Measurements from ENCODE around the gene DTX3.
"Not testable (repeated sequence)": the region's sequence is repeated elsewhere in the genome, so short reads cannot be mapped to it uniquely, and the experiment has no call there.

Gene DTX3

GRCh38 chr12:57618431-57618830 is 13.8 kb downstream of the DTX3 start:
- not testable (repeated sequence) for DNase-seq (ENCODE audit: low spot score in 2 of 2); ATAC-seq; H3K9me3 Mint-ChIP-seq; H3K27ac Mint-ChIP-seq; H3K36me3 Mint-ChIP-seq; H3K4me3 Mint-ChIP-seq
- peaks cover 34% of the 10 kb centered on the region for H3K4me1 Mint-ChIP-seq

DNA sequence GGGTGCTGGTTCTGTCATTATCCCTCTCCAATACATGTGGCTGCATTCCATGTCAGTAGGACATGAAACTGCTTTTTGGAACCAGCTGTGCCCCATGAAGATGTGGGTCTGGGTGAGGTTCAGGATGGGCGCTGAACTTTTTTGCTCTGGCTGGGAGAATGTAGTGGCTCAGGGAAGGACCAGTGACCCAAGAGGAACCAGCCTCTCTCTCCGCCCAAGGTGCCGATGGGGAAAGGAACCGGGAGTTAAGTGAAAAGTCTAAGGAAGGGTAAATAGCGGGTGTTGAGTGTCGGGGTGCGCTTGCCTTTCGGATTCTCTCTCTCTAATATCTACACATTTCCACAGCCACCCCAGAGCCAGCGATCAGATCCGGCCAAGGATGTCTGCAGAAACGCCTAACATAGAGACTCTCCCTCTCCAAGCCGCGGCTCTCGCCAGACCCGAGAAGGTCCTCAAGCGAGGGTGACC is 14.4 kb downstream of the DTX3 start:
- ATAC-seq (no peak), DNase-seq (ENCODE audit: low spot score in 2 of 2) (no peak)
- no peaks in the 10 kb centered on the region for H3K9me3 Mint-ChIP-seq
- no peak overlapping the region for H3K27ac Mint-ChIP-seq
- peak overlapping the region; percentile 47 for H3K4me3 Mint-ChIP-seq
- H3K4me1 Mint-ChIP-seq: peaks cover 34% of the 10 kb centered on the region
- H3K36me3 Mint-ChIP-seq: no peaks in the 10 kb centered on the region

DNA sequence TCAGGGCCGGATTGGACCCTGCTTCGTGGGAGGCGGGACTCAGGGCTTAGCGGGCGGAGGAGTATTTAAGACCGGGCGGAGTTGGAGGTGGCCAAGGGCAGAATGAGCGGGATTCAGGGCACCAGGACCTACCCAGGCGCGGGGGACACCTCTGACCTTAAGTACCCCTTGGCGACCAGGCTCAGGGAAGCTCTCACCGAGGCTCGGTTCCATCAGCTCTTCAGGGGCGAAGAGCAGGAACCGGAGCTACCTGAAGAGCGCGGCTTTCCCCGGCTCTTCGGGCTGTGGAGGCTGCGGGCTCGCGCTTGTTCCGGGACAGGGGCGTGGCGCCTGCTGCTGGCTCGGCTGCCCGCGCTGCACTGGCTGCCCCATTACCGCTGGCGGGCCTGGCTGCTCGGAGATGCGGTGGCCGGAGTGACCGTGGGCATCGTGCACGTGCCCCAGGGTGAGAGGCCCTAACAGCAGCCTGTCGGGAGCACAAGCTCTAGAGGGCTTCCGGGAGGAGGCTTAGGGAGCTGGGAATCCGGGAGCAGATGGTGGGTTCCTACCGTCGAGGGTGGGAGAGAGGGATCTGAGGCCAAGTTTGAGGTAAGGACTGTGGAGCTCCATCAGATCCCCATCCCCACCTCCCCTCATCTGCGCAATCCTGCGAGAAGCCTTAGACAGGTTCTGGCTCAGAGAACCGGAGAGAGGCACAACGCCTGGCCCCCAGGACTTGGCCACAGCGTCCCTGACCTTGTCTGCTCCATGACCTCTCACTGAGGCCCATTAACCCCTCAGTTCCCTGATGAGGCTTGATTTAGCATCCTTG is 15.0 kb downstream of the DTX3 start:
- Mint-ChIP-seq H3K4me1 (peaks cover 34% of the 10 kb centered on the region), H3K9me3 (no peaks in the 10 kb centered on the region), H3K27ac (no peak overlapping the region), H3K36me3 (no peaks in the 10 kb centered on the region), H3K4me3 (peak overlapping the region; percentile 47)
- ATAC-seq (peak; percentile 52), DNase-seq (ENCODE audit: low spot score in 2 of 2) (no peak)

- DNase-seq (ENCODE audit: low spot score in 2 of 2) (no peak), ATAC-seq (no peak)
- Mint-ChIP-seq H3K27ac (peak overlapping the region; percentile 41), H3K36me3 (no peaks in the 10 kb centered on the region), H3K4me1 (peaks cover 34% of the 10 kb centered on the region), H3K4me3 (peak overlapping the region; percentile 80), H3K9me3 (no peaks in the 10 kb centered on the region)
These were observed 15.8 kb downstream of the DTX3 start for GRCh38 chr12:57620245-57620935.

DNA sequence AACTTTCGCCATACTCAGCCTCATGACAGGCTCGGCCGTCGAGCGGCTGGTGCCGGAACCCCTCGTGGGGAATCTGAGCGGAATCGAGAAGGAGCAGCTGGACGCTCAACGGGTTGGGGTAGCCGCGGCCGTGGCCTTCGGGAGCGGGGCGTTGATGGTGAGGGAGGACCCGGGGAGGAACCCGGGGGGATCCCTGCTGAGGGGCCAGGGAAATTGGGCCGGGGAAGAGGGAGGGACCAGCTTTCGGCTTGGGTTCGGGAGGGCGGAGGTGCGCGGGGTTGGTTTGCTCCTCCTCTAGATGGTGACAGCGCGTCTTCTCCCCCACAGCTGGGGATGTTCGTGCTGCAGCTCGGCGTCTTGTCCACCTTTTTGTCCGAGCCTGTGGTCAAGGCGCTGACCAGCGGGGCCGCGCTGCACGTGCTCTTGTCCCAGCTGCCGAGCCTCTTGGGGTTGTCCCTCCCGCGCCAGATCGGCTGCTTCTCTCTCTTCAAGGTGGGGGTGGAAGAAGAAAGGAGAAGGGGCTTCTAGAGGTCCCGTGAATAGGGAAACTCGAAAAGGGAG is 16.4 kb downstream of the DTX3 start:
- no peaks in the 10 kb centered on the region for H3K9me3 Mint-ChIP-seq
- H3K4me1 Mint-ChIP-seq: peaks cover 34% of the 10 kb centered on the region
- peak overlapping the region; percentile 80 for H3K4me3 Mint-ChIP-seq
- H3K36me3 Mint-ChIP-seq: no peaks in the 10 kb centered on the region
- peak overlapping the region; percentile 41 for H3K27ac Mint-ChIP-seq
- ATAC-seq (no peak), DNase-seq (ENCODE audit: low spot score in 2 of 2) (no peak)

- ATAC-seq (peak; percentile 78), DNase-seq (ENCODE audit: low spot score in 2 of 2) (peak; percentile 58 to 79)
- peak overlapping the region; percentile 80 for H3K4me3 Mint-ChIP-seq
- no peaks in the 10 kb centered on the region for H3K36me3 Mint-ChIP-seq
- peaks cover 39% of the 10 kb centered on the region for H3K4me1 Mint-ChIP-seq
- no peak overlapping the region for H3K27ac Mint-ChIP-seq
- H3K9me3 Mint-ChIP-seq: no peaks in the 10 kb centered on the region
These were observed 17.1 kb downstream of the DTX3 start for GRCh38 chr12:57621497-57622292.

- Mint-ChIP-seq H3K4me3 (peak overlapping the region; percentile 80), H3K27ac (no peak overlapping the region), H3K9me3 (no peaks in the 10 kb centered on the region), H3K4me1 (peaks cover 45% of the 10 kb centered on the region), H3K36me3 (no peaks in the 10 kb centered on the region)
- DNase-seq (ENCODE audit: low spot score in 2 of 2): no peak
- no peak for ATAC-seq
These were observed 17.9 kb downstream of the DTX3 start for GRCh38 chr12:57622293-57623245.

- Mint-ChIP-seq H3K36me3 (no peaks in the 10 kb centered on the region), H3K9me3 (no peaks in the 10 kb centered on the region), H3K4me3 (no peak overlapping the region), H3K27ac (no peak overlapping the region), H3K4me1 (peaks cover 52% of the 10 kb centered on the region)
- no peak for ATAC-seq
- no peak for DNase-seq (ENCODE audit: low spot score in 2 of 2)
These were observed 18.8 kb downstream of the DTX3 start for GRCh38 chr12:57623385-57623784.

- Mint-ChIP-seq H3K4me1 (peaks cover 51% of the 10 kb centered on the region), H3K4me3 (no peak overlapping the region), H3K27ac (no peak overlapping the region), H3K36me3 (no peaks in the 10 kb centered on the region), H3K9me3 (no peaks in the 10 kb centered on the region)
- no peak for ATAC-seq
- DNase-seq (ENCODE audit: low spot score in 2 of 2): no peak
These were observed 19.3 kb downstream of the DTX3 start for GRCh38 chr12:57623811-57624390.

- DNase-seq (ENCODE audit: low spot score in 2 of 2): no peak
- Mint-ChIP-seq H3K4me3 (no peak overlapping the region), H3K9me3 (no peaks in the 10 kb centered on the region), H3K27ac (no peak overlapping the region), H3K4me1 (peaks cover 45% of the 10 kb centered on the region), H3K36me3 (no peaks in the 10 kb centered on the region)
- ATAC-seq: no peak
These were observed 20.0 kb downstream of the DTX3 start for GRCh38 chr12:57624441-57625220.

DNA sequence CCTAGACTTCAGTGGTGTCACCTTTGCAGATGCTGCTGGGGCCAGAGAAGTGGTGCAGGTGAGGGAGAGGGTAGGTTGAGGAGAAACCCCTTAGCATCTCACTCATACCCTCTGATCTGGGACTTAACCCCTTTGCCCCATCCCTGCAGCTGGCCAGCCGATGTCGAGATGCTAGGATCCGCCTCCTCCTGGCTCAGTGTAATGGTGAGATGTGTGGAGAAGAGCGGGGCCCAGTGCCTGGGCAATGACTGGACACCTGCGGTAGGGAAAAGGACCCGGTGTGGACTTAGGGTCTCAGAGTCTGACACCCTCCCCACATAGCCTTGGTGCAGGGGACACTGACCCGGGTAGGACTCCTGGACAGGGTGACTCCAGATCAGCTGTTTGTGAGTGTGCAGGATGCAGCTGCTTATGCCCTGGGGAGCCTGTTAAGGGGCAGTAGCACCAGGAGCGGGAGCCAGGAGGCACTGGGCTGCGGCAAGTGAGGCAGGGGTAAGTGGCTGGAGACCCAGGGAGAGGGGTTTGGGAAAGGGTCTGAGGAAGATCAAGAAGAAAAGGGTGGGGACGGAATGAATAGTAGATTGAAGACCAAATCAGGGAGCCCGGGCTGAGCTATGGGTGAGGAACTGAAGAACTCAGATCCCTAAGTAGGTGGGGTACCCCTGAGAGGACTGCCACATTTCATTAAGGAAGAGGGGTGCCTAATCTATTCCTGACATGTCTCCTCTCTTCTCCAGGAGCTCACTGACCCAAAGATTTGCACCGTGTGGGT is 20.8 kb downstream of the DTX3 start:
- no peak for ATAC-seq
- Mint-ChIP-seq H3K9me3 (no peaks in the 10 kb centered on the region), H3K27ac (no peak overlapping the region)

GRCh38 chr12:57626111-57626920 is 21.7 kb downstream of the DTX3 start:
- Mint-ChIP-seq H3K4me1 (peaks cover 31% of the 10 kb centered on the region), H3K9me3 (no peaks in the 10 kb centered on the region), H3K27ac (no peak overlapping the region), H3K36me3 (no peaks in the 10 kb centered on the region), H3K4me3 (no peak overlapping the region)
- peak in 1 of 2 donors; percentile 45 for DNase-seq (ENCODE audit: low spot score in 2 of 2)
- no peak for ATAC-seq

More for the DNA sequence above, 20.8 kb downstream of the DTX3 start:
- H3K4me3 Mint-ChIP-seq: no peak overlapping the region
- no peak for DNase-seq (ENCODE audit: low spot score in 2 of 2)
- peaks cover 39% of the 10 kb centered on the region for H3K4me1 Mint-ChIP-seq
- no peaks in the 10 kb centered on the region for H3K36me3 Mint-ChIP-seq

Measured in stimulated activated effector memory CD8-positive, alpha-beta T cell treated with anti-CD3 and anti-CD28 coated beads, Interleukin-12 subunit alpha, Interleukin-12 subunit beta, amount 100 ng/mL, for 72 hours (primary cell).